T-cell (primary cell): Measurements from ENCODE around the gene ITGA5. TPM values are rescaled to one million over a fixed set of nuclear protein-coding genes. Genes with fewer than 3 reads are reported as not detected.

Source experiments
- ATAC-seq, 4 experiments: fragments of 200-7000 bp in 3 of 4; fragments of 150-1000 bp in 1 of 4; cut with Tn5 transposase; replicated peaks in 1 of 4; 1 replicate in 3 of 4; 2 replicates in 1 of 4; pipeline ENCODE4 v1.10.0; 2021; ENCODE audit warnings: moderate library complexity in 3 of 4, mild to moderate bottlenecking in 2 of 4, moderate number of reproducible peaks in 1 of 4
- CTCF ChIA-PET, 2 donors: fragments of 300-600 bp; sonication (Branson Sonifier 250); formaldehyde crosslinking; loops; one replicate each; lab custom pipeline; 2022; ENCODE audit warnings: antibody characterized with exemption in 2 of 2; lab: Charles Lee
- POLR2A ChIA-PET, 2 donors: fragments of 300-600 bp; sonication (Branson Sonifier 250); formaldehyde crosslinking; loops; one replicate each; lab custom pipeline; 2022; ENCODE audit warnings: antibody characterized with exemption in 2 of 2; lab: Charles Lee
- DNase-seq, 35 experiments: peaks; one replicate each; pipeline versions ENCODE4 v3.0.0 to v3.0.0-alpha.2; 2013 to 2023
- H3K27ac ChIP-seq: one replicate; pipeline ENCODE4 v1.5.1; 2013; ENCODE audit warnings: low read length
- H3K27me3 ChIP-seq, 2 experiments: replicated peaks in 1 of 2; 1 replicate in 1 of 2; 2 replicates in 1 of 2; pipeline versions ENCODE4 v1.6.1 to v1.7.0; 2013; ENCODE audit warnings: low read length in 1 of 2, mixed read lengths in 1 of 2; ENCODE audit not compliant: control insufficient read depth in 2 of 2, insufficient read depth in 2 of 2; ENCODE audit errors: extremely low read depth in 1 of 2
- H3K36me3 ChIP-seq, 2 donors: 1 replicate in 1 of 2; 2 replicates in 1 of 2; pipeline versions ENCODE4 v1.6.1 to v1.7.0; 2013; ENCODE audit warnings: low read length in 1 of 2; ENCODE audit not compliant: control insufficient read depth in 2 of 2, insufficient read depth in 1 of 2; ENCODE audit errors: extremely low read depth in 1 of 2
- H3K4me1 ChIP-seq, 2 experiments: 1 replicate in 1 of 2; 2 replicates in 1 of 2; pipeline versions ENCODE4 v1.6.1 to v1.7.0; 2013; ENCODE audit warnings: low read length in 2 of 2, mixed read lengths in 1 of 2; ENCODE audit not compliant: insufficient read depth in 2 of 2, control insufficient read depth in 1 of 2; ENCODE audit errors: extremely low read depth in 1 of 2
- H3K4me3 ChIP-seq, 2 donors: 1 replicate in 1 of 2; 2 replicates in 1 of 2; pipeline versions ENCODE4 v1.5.1 to v1.7.0; 2013; ENCODE audit warnings: mild to moderate bottlenecking in 2 of 2, low read length in 1 of 2, moderate library complexity in 1 of 2; ENCODE audit not compliant: control insufficient read depth in 1 of 2; ENCODE audit errors: extremely low read depth in 1 of 2
- H3K9me3 ChIP-seq: 2 replicates; pipeline ENCODE4 v1.7.0; 2013
- H3K27ac Mint-ChIP-seq, 2 donors: one replicate each; pipeline ENCODE4 v1.8.0; 2020 to 2021; ENCODE audit warnings: mild to moderate bottlenecking in 2 of 2, mixed read lengths in 2 of 2
- H3K27me3 Mint-ChIP-seq, 2 donors: one replicate each; pipeline ENCODE4 v1.8.0; 2021 to 2022; ENCODE audit warnings: mixed read lengths in 2 of 2
- H3K36me3 Mint-ChIP-seq: one replicate; pipeline ENCODE4 v1.8.0; 2021; ENCODE audit warnings: mixed read lengths
- H3K4me1 Mint-ChIP-seq, 3 donors: one replicate each; pipeline ENCODE4 v1.8.0; 2020 to 2022; ENCODE audit warnings: mixed read lengths in 3 of 3, mild to moderate bottlenecking in 1 of 3
- H3K4me3 Mint-ChIP-seq, 3 donors: one replicate each; pipeline ENCODE4 v1.8.0; 2020 to 2022; ENCODE audit warnings: mild to moderate bottlenecking in 3 of 3, mixed read lengths in 3 of 3, moderate library complexity in 3 of 3
- H3K9me3 Mint-ChIP-seq, 3 donors: one replicate each; pipeline ENCODE4 v1.8.0; 2020 to 2022; ENCODE audit warnings: mixed read lengths in 3 of 3
- WGBS: methylation state at CpG from one replicate; pipeline ENCODE4 v1.1.5; 2013; ENCODE audit warnings: missing lambda C conversion rate; ENCODE audit not compliant: insufficient coverage; 5-methylcytosine and 5-hydroxymethylcytosine counted together
- total RNA-seq, 35 experiments: library from RNA in 6 of 35; stranded (reverse) in 6 of 35; fragments of 120-200 nt in 1 of 35; gene quantifications; one replicate each; pipeline versions ENCODE4 v1.2.1 to v1.2.4 and lab custom pipeline; 2013 to 2026

Gene ITGA5
- total RNA-seq, 5 donors from 2014 or later (not counting 1 experiment from before 2014, with no cell fraction given): 58.6 to 183 (median 169) TPM

DNA sequence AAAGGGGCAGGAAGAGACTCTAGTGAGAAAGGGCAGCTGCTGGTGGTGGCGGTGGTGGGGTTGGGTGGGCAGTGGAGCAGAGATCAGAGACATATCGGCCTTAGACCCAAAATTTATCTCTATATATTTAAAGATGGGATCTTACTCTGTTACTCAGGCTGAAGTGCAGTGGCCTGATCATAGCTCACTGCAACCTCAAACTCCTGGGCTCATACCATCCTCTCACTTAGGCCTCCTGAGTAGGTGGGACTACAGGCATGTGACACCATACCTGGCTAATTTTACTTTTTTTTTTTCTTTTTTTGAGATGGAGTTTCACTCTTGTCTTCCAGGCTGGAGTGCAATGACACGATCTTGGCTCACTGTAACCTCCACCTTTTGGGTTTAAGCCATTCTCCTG is 18.6 kb upstream of the ITGA5 start:
- WGBS: 60% methylated on average over 1 of the region's 3 CpGs
- Histone ChIP-seq H3K4me1 (peaks cover 2 to 8% of the 10 kb centered on the region in 2 experiments), H3K27ac (no peak overlapping the region), H3K36me3 (no peaks in the 10 kb centered on the region), H3K4me3 (no peak overlapping the region), H3K27me3 (peaks cover 0 to 3% of the 10 kb centered on the region in 2 experiments), H3K9me3 (no peaks in the 10 kb centered on the region)
- ATAC-seq (no peak), DNase-seq (no peak)
- peaks cover 11 to 18% (median 13%) of the 10 kb centered on the region in 3 donors for H3K4me1 Mint-ChIP-seq
- ChIA-PET CTCF (interaction anchor here (0.6 to 6.2 kb wide), 6 partner anchors 22 to 42 kb away, joined by 3 to 174 read pairs (median 10); no protein-coding TSS in a partner anchor), POLR2A (interaction anchor here in 1 of 2 donors (1.8 kb wide), 1 partner anchor 38 kb away, joined by 5 read pairs; no protein-coding TSS in a partner anchor)
- no peaks in the 10 kb centered on the region for H3K9me3 Mint-ChIP-seq
- H3K27me3 Mint-ChIP-seq: no peaks in the 10 kb centered on the region
- H3K4me3 Mint-ChIP-seq: no peak overlapping the region
- peak overlapping the region in 1 of 2 donors; percentile 7 for H3K27ac Mint-ChIP-seq
- H3K36me3 Mint-ChIP-seq: no peaks in the 10 kb centered on the region

DNA sequence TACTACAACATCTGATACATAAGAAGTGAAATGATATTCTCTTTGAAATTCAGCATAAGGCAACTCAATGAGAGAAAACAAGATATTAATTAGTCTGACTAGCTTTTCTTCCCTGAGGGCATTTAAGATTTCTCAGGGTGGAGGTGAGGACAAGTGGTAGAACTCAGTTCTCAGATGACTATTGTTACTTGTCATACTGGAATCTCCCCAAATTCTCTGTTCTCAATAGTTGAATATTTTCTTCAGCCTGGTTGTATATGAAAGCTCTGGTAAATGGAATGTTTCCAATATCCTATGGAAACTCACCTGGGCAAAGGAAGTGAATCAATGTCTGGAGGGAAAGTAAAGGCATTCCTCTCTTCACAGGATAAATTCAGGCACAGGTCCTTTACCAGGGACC is 18.2 kb upstream of the ITGA5 start:
- Histone ChIP-seq H3K27me3 (peaks cover 0 to 3% of the 10 kb centered on the region in 2 experiments), H3K4me3 (no peak overlapping the region), H3K27ac (no peak overlapping the region), H3K4me1 (peaks cover 5 to 12% of the 10 kb centered on the region in 2 experiments), H3K36me3 (no peaks in the 10 kb centered on the region), H3K9me3 (no peaks in the 10 kb centered on the region)
- Mint-ChIP-seq H3K4me3 (no peak overlapping the region), H3K36me3 (no peaks in the 10 kb centered on the region), H3K4me1 (peaks cover 15 to 22% (median 18%) of the 10 kb centered on the region in 3 donors), H3K27me3 (no peaks in the 10 kb centered on the region), H3K9me3 (no peaks in the 10 kb centered on the region), H3K27ac (peak overlapping the region in 1 of 2 donors; percentile 7)
- CTCF ChIA-PET: interaction anchor here (0.6 to 6.2 kb wide), 4 partner anchors 22 to 41 kb away, joined by 3 to 174 read pairs (median 50); no protein-coding TSS in a partner anchor
- POLR2A ChIA-PET: interaction anchor here in 1 of 2 donors (1.8 kb wide), 1 partner anchor 38 kb away, joined by 5 read pairs; no protein-coding TSS in a partner anchor
- no peak for DNase-seq
- ATAC-seq: no peak

DNA sequence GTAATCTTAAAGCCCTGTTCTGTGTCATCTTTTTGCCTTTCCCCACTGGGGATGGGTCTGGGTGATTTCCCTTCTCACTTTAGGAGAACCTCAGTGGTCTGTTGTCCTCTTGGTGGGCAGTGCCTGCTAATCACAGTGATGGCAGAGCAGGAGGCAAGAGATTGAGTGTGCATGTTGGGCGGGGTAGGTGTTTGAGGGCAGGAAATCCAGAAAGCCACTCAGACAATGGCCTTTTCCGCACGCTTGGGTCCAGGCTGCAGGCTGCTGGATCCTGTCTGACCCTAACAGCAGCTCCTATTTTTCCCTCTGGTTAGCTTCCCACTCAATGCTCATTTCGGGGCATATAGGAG is 13.7 kb upstream of the ITGA5 start:
- WGBS: 40% methylated on average over 1 of the region's 4 CpGs
- ATAC-seq: peak in 1 of 4 experiments; percentile 68
- ChIA-PET CTCF (interaction anchor here (0.6 to 5.0 kb wide), 7 partner anchors 10 to 220 kb away, joined by 3 to 28 read pairs (median 3); no protein-coding TSS in a partner anchor), POLR2A (no interaction called here)
- peaks cover 28 to 43% (median 41%) of the 10 kb centered on the region in 3 donors for H3K4me1 Mint-ChIP-seq
- no peak overlapping the region for H3K4me3 ChIP-seq
- H3K27me3 ChIP-seq: peaks cover 0 to 6% of the 10 kb centered on the region in 2 experiments
- H3K27ac ChIP-seq: no peak overlapping the region
- H3K27ac Mint-ChIP-seq: no peak overlapping the region
- H3K4me3 Mint-ChIP-seq: no peak overlapping the region
- no peaks in the 10 kb centered on the region for H3K9me3 Mint-ChIP-seq
- H3K9me3 ChIP-seq: no peaks in the 10 kb centered on the region
- peak in 2 of 35 experiments; percentile 15 to 32 for DNase-seq
- H3K4me1 ChIP-seq: peaks cover 7 to 32% of the 10 kb centered on the region in 2 experiments
- no peaks in the 10 kb centered on the region for H3K36me3 Mint-ChIP-seq
- H3K27me3 Mint-ChIP-seq: peaks cover 0 to 2% of the 10 kb centered on the region in 2 donors
- H3K36me3 ChIP-seq: no peaks in the 10 kb centered on the region

DNA sequence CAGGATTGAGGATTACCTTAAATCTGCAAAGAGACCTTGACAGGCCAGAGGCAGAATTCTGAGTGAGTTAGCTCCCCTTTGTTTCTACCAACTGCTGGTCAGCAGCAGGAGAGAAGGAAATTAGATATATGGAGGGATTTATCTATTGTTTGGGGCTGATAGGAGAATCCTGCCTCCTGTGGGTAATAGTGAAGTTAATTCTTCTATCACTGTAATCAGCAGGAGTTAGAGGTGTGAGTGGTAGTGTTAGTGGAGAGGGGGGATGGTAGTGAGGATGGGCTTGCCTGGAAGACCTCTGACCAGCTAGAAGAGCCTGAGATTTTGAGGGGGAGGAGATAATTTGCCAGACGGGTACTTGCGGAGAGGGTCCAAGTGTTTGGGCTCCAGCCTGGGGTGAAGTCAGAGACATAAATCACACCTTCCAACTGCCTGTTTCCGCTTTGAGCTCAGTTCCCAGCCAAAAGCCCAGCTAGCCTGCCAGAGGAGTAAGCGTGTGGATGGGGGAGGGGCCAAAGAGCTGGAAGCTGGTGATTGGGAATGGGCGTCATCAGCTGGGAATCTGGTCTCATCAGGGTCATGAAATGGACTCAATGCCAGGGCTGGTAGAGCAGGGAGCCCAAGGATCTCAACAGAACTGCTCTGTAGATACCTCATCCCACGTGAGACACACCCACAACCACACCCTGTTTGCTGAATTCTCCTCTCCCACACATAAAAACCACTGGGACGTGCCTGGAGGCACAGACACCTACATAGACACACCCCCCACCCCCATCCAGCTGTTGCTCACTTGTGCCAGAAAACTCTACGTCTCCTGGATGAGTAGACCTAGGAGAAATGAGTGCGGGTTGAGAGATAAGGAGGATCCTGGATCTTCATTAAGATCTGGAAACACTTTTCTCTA is 13.1 kb upstream of the ITGA5 start:
- WGBS: 50% methylated on average over 2 of the region's 9 CpGs

DNA sequence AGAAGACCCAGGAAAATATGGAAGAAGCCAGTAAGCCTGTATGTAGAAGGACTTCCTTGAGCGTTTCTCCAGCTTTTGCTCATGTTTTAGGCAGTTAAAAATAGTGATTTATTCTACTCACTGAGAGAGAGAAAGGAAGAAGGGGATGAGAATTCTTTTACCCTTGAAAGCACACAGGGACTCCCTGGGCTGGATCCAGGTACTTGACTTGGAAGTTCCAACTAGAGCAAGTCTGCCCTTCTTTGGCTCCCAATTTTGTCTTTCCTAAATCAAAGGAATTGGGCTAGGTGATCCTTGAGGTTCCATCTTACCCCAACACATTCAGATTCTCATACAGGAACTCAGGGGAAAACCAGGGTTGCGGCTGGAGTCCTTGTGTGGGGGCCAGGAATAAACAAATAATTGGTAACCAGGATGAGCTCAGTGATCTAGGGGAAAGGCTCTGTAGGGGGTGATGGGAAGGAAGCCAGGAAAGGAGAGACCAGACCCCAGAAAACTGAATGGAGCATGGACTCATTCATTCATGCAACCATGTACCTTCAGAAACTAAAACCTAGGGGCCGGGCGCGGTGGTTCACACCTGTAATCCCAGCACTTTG is 11.5 kb upstream of the ITGA5 start:
- POLR2A ChIA-PET: no interaction called here
- Mint-ChIP-seq H3K27me3 (peaks cover 0 to 10% of the 10 kb centered on the region in 2 donors), H3K4me3 (no peak overlapping the region), H3K27ac (no peak overlapping the region), H3K4me1 (peaks cover 32 to 59% (median 47%) of the 10 kb centered on the region in 3 donors), H3K36me3 (no peaks in the 10 kb centered on the region), H3K9me3 (no peaks in the 10 kb centered on the region)
- no peak for DNase-seq
- Histone ChIP-seq H3K4me3 (no peak overlapping the region), H3K4me1 (peaks cover 7 to 35% of the 10 kb centered on the region in 2 experiments), H3K36me3 (no peaks in the 10 kb centered on the region), H3K27me3 (peaks cover 0 to 16% of the 10 kb centered on the region in 2 experiments), H3K9me3 (no peaks in the 10 kb centered on the region), H3K27ac (no peak overlapping the region)
- ATAC-seq: no peak
- WGBS: 100% methylated on average over 3 of the region's 5 CpGs
- CTCF ChIA-PET: interaction anchor here (1.0 to 5.0 kb wide), 5 partner anchors 19 to 33 kb away, joined by 3 to 28 read pairs (median 3); no protein-coding TSS in a partner anchor

More for the DNA sequence above, 13.1 kb upstream of the ITGA5 start:
- H3K4me1 ChIP-seq: peaks cover 7 to 35% of the 10 kb centered on the region in 2 experiments
- CTCF ChIA-PET: interaction anchor here (0.6 to 5.0 kb wide), 10 partner anchors 9 to 219 kb away, joined by 3 to 28 read pairs (median 3); no protein-coding TSS in a partner anchor
- H3K9me3 ChIP-seq: no peaks in the 10 kb centered on the region
- no peak for ATAC-seq
- no peak for DNase-seq
- Mint-ChIP-seq H3K9me3 (no peaks in the 10 kb centered on the region), H3K4me3 (no peak overlapping the region), H3K27ac (peak overlapping the region in 1 of 2 donors; percentile 66), H3K27me3 (peaks cover 0 to 2% of the 10 kb centered on the region in 2 donors), H3K4me1 (peaks cover 32 to 49% (median 47%) of the 10 kb centered on the region in 3 donors), H3K36me3 (no peaks in the 10 kb centered on the region)
- no peak overlapping the region for H3K4me3 ChIP-seq
- H3K27me3 ChIP-seq: peaks cover 0 to 8% of the 10 kb centered on the region in 2 experiments
- POLR2A ChIA-PET: interaction anchor here (0.6 to 0.7 kb wide), 2 partner anchors 18 to 19 kb away, joined by 3 to 5 read pairs; no protein-coding TSS in a partner anchor
- H3K27ac ChIP-seq: no peak overlapping the region
- no peaks in the 10 kb centered on the region for H3K36me3 ChIP-seq
